Inflammatory macrophage treated with lipopolysaccharide for 1 hour (primary cell): ENCODE measurements around the gene ZG16B.

ENCODE experiments used
- DNase-seq, 2 donors: peaks; one replicate each; pipeline ENCODE4 v3.0.0-alpha.2; 2020 to 2022

The ZG16B gene

DNA sequence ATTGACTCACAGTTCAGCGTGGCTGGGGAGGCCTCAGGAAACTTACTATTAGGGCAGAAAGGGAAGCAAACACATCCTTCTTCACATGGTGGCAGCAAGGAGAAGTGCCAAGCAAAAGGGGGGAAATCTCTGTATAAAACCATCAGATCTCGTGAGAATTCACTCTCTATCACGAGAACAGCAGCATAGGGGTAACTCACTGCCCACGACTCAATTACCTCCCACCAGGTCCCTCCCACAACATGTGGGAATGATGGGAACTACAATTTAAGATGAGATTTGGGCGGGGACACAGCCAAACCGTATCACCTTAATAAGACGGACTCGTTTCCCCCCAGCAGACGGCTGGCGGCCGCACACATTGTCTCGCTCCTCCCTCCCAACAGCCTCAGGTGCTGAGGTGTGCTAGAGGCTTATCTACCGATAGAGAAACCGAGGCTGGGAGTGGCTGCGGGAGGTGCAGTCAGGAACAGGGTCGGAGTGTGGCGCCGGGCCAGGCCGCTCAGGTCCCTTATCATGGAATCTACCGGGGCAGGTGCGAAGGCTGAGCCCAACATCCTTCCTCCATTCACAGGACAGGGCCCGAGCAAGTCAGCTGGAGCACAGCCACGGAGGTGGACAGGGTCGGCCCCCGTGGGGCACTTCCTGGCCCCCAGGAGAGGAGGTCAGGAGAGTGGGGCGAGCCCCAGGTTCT is 4.9 kb upstream of the ZG16B start:
- DNase-seq = no peak

DNA sequence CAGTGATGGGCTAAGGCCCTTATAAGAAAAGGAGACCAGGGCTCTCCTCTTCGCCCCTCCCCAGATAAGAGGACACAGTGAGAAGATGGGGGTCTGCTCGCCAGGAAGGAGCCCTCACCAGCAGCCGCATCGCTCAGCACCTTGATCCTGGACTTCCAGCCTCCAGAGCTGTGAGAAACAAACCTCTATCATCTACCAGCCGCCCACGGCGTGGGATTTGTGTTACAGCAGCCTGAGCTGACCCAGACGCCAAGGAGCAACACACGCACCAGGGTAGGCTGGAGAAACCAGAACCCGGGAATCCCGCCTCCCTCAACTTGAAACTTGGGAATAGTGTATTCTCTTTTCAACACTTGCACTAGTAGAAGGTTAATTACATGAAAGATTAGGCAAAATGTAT is 4.2 kb upstream of the ZG16B start:
- no peak for DNase-seq

DNA sequence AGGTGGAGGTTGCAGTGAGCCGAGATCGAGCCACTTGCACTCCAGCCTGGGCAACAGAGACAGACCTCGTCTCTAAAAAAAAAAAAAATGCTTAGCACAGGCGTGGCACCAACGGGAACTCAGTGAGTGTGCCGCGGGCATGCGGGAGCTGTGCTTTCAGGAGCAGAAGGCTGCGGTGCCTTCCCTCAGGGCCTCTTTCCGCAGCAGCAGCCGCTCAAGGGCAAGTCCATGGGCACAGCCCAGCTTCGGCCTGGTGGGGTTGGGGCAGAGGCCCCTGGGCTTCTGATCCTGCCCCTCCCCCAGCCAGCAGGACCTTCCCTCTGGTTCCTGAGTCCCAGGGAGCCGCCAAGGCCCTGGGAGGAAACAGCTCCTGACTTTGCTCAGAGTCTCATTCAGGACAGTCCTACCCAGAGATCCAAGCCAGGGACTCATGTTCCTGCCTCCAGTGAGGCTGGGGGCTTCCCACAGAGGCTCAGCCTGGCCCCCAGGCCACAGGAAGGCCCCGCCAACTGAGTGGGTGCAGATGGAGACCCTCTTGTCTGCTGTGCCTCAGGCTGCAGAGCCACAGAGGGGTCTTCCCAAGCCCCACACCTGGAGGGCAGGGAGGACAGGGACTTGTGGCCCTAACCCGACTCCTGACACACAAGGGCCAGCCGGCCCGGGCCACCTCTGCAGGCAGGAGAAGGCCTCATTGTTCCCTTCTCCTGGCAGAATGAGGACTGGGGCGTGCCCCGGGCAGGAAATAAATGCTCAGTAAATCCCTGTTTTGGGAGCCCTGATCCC is 3.3 kb upstream of the ZG16B start:
- no peak for DNase-seq

DNA sequence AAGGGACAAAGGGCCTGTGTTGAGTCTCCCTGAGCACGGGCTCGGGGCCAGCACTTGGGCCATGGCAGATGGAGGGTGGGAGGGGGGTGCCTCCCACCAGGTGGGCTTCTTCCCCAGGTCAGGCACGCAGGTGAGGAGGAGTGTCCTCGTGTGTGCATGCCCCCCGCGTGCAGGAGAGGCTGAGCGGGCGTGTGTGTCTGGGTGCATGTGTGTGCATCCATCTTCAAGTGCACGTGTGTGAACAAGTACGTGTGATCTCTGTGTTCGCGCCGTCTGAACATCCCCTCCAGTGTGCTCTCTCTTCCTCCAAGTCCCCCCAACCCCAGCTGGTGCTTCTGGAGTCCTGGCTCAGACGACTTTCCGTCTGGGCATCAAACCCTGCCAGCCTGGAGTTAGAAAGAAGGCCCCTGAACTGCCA is 2.7 kb upstream of the ZG16B start:
- DNase-seq = no peak

DNA sequence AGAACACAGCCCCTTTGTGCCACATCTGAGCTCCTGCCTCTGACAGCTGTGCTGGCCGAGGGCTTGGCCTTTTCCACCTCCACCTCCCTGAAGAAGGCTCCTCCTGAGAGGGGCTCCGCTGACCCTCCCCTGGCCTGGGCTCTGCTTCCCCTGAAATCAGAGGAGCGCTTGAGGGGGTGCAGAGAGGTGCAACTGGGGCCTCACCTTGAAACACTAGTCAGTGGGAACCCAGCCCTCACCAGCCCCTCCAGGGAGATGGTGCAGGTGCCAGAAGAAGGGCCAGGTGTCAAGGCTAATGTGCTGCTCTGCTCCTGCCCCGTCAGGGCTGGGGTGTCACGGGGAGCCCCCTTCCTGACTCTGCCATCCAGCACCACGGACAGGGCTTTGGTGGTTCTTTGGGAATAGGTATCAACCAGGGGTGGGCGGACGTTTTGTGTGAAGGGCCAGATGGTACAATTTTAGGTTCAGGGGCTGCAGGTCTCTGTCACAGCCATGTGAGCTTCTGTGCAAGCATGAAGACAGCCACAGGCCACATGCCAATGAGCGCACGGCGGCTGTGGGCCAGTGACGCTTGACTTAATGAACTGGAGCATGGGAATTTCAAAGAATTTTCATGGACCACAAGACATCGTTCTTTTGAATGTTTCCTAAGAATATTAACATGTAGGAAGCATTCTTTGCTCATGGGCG is 2.1 kb upstream of the ZG16B start:
- no peak for DNase-seq

DNA sequence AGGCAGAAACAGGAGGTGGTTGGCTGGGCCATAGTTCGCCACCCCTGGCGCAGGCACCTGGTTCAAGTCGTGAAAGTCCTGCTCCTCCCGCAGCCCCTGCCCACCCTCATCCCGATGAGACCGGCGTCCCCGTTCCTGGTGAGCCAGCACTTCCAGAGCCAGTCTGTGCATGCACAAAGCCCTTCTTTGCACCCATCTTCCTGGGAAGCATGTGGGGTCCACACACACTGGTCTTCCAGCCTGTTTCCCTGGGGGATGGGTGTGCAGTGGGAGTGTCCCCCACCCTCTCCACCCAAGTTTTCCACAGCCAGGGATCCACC is 1.6 kb upstream of the ZG16B start:
- DNase-seq = no peak

DNA sequence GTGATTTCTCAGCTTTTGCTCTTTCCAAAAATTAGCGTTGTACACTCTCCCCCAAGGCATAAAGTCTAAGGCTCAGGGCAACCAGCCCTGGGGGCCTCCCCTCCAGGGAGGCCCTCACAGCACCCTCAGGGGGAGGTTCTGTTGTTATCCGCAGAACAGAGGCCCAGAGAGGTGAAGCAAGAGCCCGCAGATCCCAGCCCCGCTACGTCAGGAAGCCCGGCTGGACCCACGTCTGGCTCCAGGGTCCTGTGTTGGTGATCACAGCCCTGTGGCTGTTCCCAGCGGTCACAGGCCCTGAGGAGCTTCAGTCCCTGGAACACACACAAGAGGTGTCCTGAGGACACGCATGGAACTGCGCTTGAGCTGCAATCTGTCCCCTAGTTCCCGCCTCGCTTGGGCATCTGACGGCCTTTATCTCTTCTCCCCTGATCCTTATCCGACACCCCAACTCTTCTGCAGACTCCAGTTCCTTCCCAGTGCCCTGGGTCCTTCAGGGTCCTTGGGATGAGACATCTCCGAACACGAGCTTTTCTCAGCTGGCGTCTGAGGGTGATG is 1.1 kb upstream of the ZG16B start:
- DNase-seq = no peak

DNA sequence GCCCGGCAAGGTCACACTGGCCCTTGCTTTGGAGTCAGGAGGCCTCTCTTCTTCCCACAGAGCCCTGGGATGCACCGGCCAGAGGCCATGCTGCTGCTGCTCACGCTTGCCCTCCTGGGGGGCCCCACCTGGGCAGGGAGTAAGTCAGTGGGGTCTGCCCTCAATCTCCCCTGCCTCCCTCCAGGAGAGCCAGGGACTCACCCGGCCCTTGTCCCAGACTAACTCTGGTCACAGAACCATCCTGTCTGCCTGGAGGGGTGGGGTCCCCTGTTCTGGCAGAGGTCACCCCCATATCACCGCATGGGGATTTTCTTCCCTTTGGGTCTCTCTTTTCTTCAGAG is 222 bp downstream of the ZG16B start:
- DNase-seq = no peak

DNA sequence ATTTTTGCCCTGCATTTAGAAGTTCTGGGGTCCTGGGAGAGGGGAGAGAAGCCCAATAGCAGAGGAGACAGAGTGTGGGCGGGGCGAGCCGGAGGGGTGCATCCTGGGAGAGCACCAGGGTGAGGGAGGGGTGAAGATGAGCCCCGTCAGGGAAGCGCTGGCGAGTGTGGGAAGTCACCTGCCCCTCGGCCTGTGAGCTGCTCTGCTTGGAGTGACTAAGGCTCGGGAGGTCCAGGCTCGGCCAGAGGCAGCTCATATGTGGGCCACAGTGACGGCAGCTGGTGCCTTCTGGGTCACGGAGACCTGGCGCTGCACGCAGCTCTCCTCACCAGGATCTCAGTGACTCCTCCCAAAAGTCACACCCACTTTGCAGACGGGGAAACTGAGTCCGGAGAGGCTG is 1.1 kb downstream of the ZG16B start:
- no peak for DNase-seq

DNA sequence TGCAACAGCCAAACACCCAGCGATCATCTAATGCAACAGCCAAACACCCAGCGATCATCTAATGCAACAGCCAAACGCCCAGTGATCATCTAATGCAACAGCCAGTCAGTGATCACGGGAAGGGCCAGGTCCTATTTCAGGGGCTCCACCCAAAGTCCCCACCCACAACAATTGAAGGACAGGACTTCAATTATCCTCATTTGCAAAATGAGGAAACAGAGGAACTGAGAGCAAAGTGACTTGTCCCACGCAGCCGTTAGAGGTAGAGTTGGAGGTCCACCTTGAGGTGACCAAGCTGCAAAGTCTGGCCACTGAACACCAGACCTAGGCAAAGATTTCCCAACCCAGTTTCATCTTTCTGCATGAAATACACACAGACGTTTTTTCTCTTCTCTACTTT is 3.7 kb downstream of the ZG16B start:
- peak in 1 of 2 donors; percentile 73 for DNase-seq

DNA sequence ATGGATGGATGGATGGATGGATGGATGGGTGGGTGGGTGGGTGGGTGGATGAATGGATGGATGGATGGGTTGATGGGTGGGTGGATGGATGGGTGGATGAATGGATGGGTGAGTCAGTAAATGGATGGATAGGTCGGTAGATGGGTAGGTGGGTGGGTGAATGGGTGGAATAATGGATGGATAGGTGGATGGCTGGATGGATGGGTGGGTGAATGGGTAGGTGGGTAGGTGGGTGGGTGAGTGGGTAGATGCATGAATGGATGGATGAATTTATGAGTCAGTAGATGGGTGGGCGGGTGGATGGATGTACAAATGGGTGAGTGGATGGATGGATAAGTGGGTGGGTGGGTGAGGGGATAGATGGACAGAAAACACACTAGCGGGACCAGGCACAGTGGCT is 4.9 kb downstream of the ZG16B start:
- no peak for DNase-seq

DNA sequence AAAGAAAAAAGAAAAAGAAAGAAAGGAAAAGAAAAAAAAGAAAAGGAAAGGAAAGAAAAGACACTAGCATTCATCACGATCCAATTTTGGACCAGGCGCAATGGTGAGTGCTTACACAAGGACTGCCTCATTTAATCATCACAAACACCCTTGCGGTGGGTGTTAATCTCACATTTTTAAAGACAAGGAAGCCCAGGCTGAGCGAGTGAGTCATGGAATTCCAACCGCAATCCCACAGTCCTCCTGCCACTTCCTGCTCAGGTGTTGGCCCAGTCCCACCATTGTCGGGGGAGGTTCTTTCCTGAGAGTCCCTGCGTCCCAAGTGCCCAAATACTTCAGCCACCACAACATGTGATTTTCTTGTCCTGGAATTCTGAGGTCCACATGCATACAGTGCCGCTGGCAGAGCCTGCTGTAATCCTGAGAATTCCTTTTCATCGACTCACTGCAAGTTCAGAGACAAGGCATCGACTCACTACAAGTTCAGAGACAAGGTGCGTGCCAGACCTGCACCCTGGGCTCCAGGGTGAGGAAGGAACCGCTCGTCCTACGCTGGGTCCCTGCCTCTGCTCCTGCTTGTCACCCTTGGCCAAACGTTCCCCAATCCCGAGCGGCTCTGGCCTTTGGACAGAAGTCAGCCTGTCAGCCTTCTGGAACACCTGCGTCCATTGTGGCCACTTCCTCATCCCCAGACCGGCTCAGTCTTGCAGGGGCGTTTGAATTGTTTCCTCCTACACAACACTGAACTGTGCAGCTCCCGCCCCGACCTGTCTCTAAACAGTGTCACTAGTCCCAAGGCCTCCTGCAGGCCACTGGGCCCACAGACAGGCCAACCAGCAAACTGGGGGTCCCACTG is 5.8 kb downstream of the ZG16B start:
- DNase-seq = no peak

DNA sequence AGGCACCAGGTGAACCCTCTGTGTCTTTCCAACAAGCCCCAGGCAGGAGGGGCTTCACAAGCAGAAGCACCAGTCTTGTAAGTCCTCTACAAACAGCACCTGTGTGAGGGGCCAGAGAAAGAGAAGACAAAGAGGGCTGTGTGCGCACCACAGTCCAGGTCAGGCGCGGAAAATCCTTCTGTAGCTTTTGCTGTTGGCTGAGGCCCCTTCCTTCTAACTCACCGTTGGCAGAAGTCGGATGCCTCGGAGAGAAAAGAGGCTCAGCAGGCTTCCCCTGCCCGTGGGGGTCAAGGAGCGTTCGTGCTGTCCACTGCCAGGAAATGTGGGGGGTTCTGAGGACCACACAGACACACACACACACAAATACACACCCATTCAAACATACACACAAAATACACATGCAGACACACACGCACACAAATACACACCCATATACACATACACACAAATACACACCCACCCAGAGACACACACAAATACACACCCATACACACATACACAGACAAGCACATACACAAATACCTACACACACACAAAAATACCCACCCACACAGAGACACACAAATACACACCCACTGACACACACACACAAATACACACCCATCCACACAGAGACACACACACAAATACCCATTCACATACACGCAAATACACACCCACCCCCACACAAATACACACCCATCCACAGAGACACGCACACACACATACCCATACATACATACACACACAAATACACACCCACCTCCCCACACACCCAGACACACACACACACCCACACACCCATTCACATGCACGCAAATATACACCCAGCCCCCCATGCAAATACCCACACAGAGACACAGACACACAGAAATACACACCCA is 6.8 kb downstream of the ZG16B start:
- DNase-seq = no peak

DNA sequence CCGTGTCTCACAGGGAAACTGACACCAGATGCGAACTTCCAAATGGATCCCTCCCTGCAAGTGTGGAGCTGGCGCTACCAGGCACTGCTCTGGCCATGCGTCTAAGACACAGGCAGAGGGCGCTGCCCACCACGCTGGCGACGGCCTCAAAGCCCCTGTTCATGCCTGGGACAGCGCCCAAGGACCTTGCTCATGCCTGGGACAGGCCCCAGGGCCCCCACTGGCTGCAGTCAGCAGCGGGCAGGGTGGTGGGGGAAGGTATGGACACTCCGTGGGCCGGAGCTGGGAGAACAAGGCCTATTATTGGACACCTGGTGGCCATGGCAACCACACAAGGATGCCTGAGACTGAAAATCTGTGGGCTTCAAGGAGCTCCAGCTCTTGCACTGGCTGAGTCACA is 8.8 kb downstream of the ZG16B start:
- DNase-seq = peak; percentile 58 to 70

DNA sequence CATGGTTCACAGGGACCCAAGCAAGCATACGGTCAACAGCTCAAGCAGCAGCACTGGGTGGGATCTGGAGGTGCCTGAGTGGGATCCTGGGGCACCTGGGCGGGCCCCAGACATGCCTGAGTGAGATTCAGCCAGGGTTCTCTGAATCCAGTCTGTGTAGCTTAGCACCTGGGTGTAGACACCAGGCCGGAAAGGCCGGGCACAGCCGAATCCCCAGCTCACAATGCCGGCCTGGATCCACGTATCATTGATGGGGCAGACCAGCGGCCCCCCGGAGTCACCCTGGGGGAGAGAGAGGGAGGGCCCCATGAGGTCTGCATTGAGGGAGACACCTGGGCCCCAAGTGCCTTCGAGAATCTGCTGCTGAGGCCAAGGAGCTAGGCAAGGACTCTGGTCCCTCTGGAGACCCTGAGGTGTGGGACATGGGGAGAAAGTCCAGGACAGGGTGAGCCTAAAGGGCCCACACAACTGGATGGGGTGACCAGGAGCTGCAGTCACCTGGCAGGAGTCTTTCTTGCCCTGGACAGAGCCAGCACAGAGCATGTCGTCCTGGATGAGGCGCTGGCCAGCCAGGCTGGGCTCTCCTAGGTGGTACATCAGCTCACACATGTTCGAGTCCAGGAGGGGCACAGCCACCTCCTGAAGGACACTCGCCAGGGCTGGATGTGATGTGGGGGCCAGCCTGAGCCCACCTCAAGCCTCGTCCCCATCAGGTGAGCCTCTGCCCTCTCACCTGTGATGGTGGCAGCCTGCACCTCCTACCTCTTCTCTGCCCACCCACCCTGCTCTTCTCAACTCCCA is 9.7 kb downstream of the ZG16B start:
- no peak for DNase-seq

DNA sequence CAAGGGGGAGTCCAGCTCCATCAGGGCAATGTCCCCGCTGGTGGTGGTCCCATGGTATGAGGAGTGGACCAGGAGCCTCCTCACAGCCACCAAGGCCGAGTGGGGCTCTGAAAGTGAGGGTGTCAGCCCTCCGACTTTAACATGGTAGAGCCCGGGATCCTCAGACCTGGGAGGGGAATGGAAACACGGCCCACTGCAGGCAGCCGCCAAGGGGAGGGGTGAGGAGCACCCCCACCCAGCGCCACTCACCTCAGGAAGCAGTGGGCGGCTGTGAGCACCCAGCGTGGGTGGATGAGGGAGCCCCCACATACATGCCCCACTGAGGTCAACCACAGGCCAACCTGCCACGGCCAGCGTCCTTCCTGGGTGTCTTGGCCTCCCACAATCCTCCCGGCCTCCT is 10.8 kb downstream of the ZG16B start:
- DNase-seq = no peak

DNA sequence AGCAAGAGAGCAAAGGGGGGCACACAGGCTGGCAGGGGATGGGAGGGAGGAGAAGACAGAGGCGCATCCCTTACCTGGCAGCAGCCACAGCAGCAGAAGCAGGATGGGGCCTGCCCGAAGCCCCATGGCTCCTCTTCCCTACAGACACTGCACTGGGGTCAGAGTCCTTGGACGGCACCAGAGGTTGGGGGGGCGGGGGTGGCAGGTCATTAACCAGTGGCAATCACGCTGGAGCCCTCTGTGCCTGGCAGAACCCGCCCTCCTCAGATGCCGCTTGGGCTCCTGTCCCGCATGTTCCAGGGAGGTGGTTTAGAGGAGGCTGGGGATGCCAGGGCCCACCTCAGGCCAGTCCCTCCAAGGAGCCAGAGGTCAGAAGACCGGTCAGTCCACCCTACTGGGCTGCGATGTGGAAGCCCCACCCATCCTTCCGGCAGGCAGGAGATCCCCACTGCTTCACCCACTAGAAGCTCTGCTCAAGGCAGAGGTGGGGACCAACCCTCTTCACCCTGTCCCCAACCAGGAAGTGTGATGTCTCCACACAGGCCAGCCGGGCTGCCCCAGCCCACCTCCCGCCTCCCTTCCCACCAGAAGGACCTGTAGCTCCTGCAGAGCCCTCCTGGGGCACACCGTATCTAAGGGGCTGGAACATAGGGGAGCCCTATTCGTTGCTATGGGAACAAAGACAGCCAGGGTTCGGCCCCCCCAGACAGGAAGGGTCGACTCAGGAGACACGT is 11.7 kb downstream of the ZG16B start:
- DNase-seq = no peak

DNA sequence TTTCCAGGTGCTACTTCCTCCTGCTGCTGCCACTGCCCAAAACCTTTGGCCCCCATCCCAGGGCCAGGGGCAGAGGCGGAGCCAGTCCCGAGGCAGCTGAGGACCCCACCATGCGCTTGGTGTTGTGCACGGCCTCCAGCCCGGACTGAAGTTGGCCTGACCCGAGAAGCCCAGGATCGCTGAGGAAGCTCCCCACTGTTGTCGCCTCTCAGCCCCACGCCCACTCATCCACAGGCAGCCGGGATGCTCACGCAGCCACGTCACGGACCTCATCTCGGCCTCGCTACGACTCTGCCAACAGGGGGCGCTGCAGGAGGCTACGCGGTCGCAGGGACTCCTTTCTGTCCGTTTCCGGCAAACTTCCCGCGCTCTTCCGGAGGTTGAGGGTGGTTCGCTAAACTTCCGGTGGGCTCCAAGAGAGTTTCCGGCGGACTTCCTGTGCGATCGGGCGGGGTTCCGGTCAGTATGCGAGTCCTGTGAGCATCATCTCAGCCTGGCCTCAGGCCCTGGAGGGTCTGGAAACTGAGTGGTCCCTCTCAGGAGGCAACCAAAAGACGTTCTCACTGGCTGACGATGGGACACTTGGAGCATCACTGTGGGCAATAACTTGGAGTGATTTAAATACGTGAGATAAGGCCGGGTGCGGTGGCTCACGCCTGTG is 12.4 kb downstream of the ZG16B start:
- peak; percentile 51 to 74 for DNase-seq

DNA sequence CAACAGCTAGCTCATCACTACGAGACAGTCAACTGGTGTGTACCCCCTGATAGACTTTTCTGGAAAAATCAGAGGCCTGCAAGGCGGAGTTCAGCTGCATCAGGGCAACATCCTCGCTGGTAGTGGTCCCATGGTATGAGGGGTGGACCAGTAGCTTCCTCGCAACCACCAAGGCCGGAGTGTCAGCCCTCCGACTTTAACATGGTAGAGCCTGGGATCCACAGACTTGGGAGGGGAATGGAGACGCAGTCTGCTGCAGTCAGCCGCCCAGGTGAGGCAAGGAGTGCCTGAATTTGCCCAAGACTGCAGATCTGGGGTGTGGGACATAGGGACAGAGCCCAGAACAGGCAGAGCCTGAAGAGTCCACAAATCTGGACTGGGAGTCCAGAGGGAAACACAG is 13.4 kb downstream of the ZG16B start:
- no peak for DNase-seq

DNA sequence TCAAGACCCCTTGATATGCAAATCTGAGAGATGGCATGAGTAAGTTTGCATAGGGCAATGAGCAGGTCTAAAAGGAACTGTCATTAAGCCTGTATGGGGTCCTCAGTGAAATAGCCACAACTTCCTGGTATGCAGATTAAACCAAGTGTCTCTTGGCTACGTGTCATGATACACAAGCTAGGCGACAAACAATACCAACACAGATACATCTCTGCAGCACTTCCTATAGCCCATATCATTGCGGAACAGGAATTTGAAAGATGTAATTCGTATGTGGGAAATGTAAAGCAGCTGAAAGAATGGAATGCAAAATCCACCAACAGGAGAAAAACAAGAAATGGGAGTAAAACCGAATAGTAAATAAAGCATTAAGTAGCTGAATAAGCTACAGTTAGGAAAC is 15.0 kb downstream of the ZG16B start:
- no peak for DNase-seq
